K562 (cell line): Measurements from ENCODE around the gene SPATC1L. TPM values are rescaled to one million over a fixed set of nuclear protein-coding genes. Genes with fewer than 3 reads are reported as not detected.

Experiments used
- ADNP ChIP-seq: fragments of 200-800 bp; sonication (Bioruptor generic); IDR thresholded peaks from 2 replicates; pipeline ENCODE4 v1.6.1; 2016; ENCODE audit warnings: missing genetic modification characterization, missing compliant biosample characterization
- BRD9 ChIP-seq: fragments of 450-650 bp; IDR thresholded peaks from 2 replicates; pipeline ENCODE4 v1.6.1; 2018; ENCODE audit warnings: low read depth; ENCODE audit not compliant: partially characterized antibody
- CBFB ChIP-seq: sonication (generic); formaldehyde crosslinking; IDR thresholded peaks from 2 replicates; pipeline ENCODE4 v1.4.0; 2020; ENCODE audit warnings: mild to moderate bottlenecking, missing genetic modification reagents
- CLOCK ChIP-seq: fragments of 250-450 bp; sonication (Bioruptor Pico); IDR thresholded peaks from 2 replicates; pipeline ENCODE4 v1.4.0; 2020; ENCODE audit warnings: mild to moderate bottlenecking, moderate library complexity, borderline replicate concordance
- EHMT2 ChIP-seq: fragments of 450-650 bp; IDR thresholded peaks from 2 replicates; pipeline ENCODE4 v1.6.1; 2018; ENCODE audit warnings: antibody characterized with exemption
- HDAC6 ChIP-seq: IDR thresholded peaks from 2 replicates; pipeline ENCODE4 v1.6.1; 2012; ENCODE audit warnings: low read depth, mild to moderate bottlenecking, control low read depth, inconsistent platforms, low read length, moderate library complexity
- HMBOX1 ChIP-seq: sonication (generic); IDR thresholded peaks from 2 replicates; pipeline ENCODE4 v1.6.1; 2016
- MAFK ChIP-seq: IDR thresholded peaks from 2 replicates; pipeline ENCODE4 v1.6.1; 2011; ENCODE audit warnings: low read length, improper control_type of control experiment
- NFRKB ChIP-seq: fragments of 450-650 bp; IDR thresholded peaks from 2 replicates; pipeline ENCODE4 v1.6.1; 2016; ENCODE audit warnings: low read depth
- RBM25 ChIP-seq: fragments of 200-400 bp; formaldehyde crosslinking; IDR thresholded peaks from 2 replicates; pipeline ENCODE4 v1.6.1; 2018; ENCODE audit warnings: low read length, low read depth, moderate library complexity; ENCODE audit not compliant: severe bottlenecking
- SREBF1 ChIP-seq: fragments of 150-350 bp; IDR thresholded peaks from 2 replicates; pipeline ENCODE4 v1.6.1; 2014; ENCODE audit warnings: antibody characterized with exemption, low read depth, low read length, borderline replicate concordance
- ZNF133 ChIP-seq: fragments of 250-450 bp; sonication (Bioruptor Pico); IDR thresholded peaks from 2 replicates; pipeline ENCODE4 v1.4.0; 2020; ENCODE audit warnings: mild to moderate bottlenecking
- ZNF212 ChIP-seq: fragments of 450-650 bp; formaldehyde crosslinking; IDR thresholded peaks from 2 replicates; pipeline ENCODE4 v1.4.0; 2020; ENCODE audit warnings: mild to moderate bottlenecking
- ZNF318 ChIP-seq, 2 experiments: fragments of 450-650 bp; IDR thresholded peaks; 2 replicates each; pipeline ENCODE4 v1.6.1; 2016; ENCODE audit warnings: mild to moderate bottlenecking in 2 of 2, borderline replicate concordance in 1 of 2, low read depth in 1 of 2, moderate library complexity in 1 of 2
- polyA plus RNA-seq, 8 experiments: library from polyadenylated mRNA; depleted of rRNA in 4 of 8; stranded (reverse) in 5 of 8; unstranded in 3 of 8; fragments of >200 nt; fragmentation: Nextera tagmentation in 2 of 8; fragmentation: Illumina TruSeq in 1 of 8; extraction: Ambion mirVana in 2 of 8; extraction: Trizol in 1 of 8; gene quantifications; 2 replicates each; pipeline versions ENCODE4 v1.2.1 to v1.2.3, GENCODE V29; 2011 to 2014; ENCODE audit warnings: inconsistent platforms in 1 of 8, missing spikeins in 1 of 8
- total RNA-seq, 7 experiments: library from RNA; depleted of rRNA in 6 of 7; stranded (reverse); fragments of >200 nt in 6 of 7; fragmentation: Illumina TruSeq in 2 of 7; extraction: Trizol in 2 of 7; gene quantifications; 2 replicates each; pipeline versions ENCODE4 v1.2.1 to v1.2.3, GENCODE V29; 2011 to 2021; ENCODE audit warnings: low replicate concordance in 1 of 7

The SPATC1L gene
- total and polyA plus RNA-seq, 9 of the 15 experiments (the other 6 are each of a cell fraction or from before 2014, with no cell fraction given), result 0.14 to 121 (median 34.0) TPM; not detected in 1

GRCh38 chr21:46184625-46185555 is 631 bp upstream of the SPATC1L start (continued):
- no peak for TF ChIP-seq ADNP (tag)
- TF ChIP-seq SREBF1, result 0 out of 2 replicates have a peak, but pooled peaks have one; percentile 3
- no peak for TF ChIP-seq ZNF318 (IDR thresholded peaks at IDR 0.05; ENCODE audit: borderline replicate concordance in 1 of 2, low read depth in 1 of 2)
- no peak for TF ChIP-seq CLOCK (CRISPR knock-in tag)
- TF ChIP-seq NFRKB, result 0 out of 2 replicates have a peak, but pooled peaks have one; percentile 17
- no peak for TF ChIP-seq ZNF212 (CRISPR knock-in tag)
- TF ChIP-seq CBFB, result no peak
- TF ChIP-seq RBM25, result peak; percentile 97
- TF ChIP-seq BRD9, result peak; percentile 31
- TF ChIP-seq HDAC6, result no peak
- TF ChIP-seq MAFK, result no peak; the same call in 1 of the 2 replicates
- no peak for TF ChIP-seq HMBOX1
- no peak for TF ChIP-seq ZNF133 (CRISPR knock-in tag)
- no peak for TF ChIP-seq EHMT2
